OCI-LY3 (cell line): ENCODE results near the gene CDK15.
"Not testable (repeated sequence)": the region's sequence is repeated elsewhere in the genome, so short reads cannot be mapped to it uniquely, and the experiment has no call there.

ENCODE experiments used
- H2AFZ ChIP-seq: fragments of 200-600, 300-600 bp; shearing (Covaris generic); 2 replicates; pipeline ENCODE4 v1.6.0; 2014; ENCODE audit warnings: antibody characterized with exemption, low read depth, low read length
- H3K27ac ChIP-seq: fragments of 200-600, 300-600 bp; sonication (generic); 2 replicates; pipeline ENCODE4 v1.5.1; 2014; ENCODE audit warnings: mild to moderate bottlenecking, low read length, moderate library complexity, mixed read lengths
- H3K27me3 ChIP-seq: fragments of 200-600, 300-600 bp; sonication (generic); 2 replicates; pipeline ENCODE4 v1.6.1; 2014; ENCODE audit warnings: low read depth, low read length, mixed read lengths
- H3K36me3 ChIP-seq: fragments of 200-600, 300-600 bp; sonication (generic); replicated peaks from 2 replicates; pipeline ENCODE3; 2014; ENCODE audit warnings: low read depth, low read length, mixed read lengths
- H3K4me1 ChIP-seq: fragments of 300-600, 200-600 bp; sonication (generic); 2 replicates; pipeline ENCODE4 v1.6.1; 2014; ENCODE audit warnings: low read length, mixed read lengths
- H3K4me2 ChIP-seq: fragments of 200-600, 300-600 bp; sonication (generic); 2 replicates; pipeline ENCODE4 v1.6.1; 2014; ENCODE audit warnings: low read length, mixed read lengths
- H3K4me3 ChIP-seq: fragments of 300-600, 200-600 bp; sonication (generic); 2 replicates; pipeline ENCODE4 v1.5.1; 2014; ENCODE audit warnings: antibody characterized with exemption, mild to moderate bottlenecking, low read length, moderate library complexity
- H3K79me2 ChIP-seq: fragments of 300-600, 200-600 bp; shearing (Covaris generic); 2 replicates; pipeline ENCODE4 v1.6.1; 2014; ENCODE audit warnings: mild to moderate bottlenecking, low read length, mixed read lengths
- H3K9ac ChIP-seq: fragments of 300-600, 200-600 bp; shearing (Covaris generic); 2 replicates; pipeline ENCODE4 v1.6.0; 2014; ENCODE audit warnings: mild to moderate bottlenecking, low read length, moderate library complexity
- H3K9me3 ChIP-seq: fragments of 200-600, 300-600 bp; shearing (Covaris generic); 2 replicates; pipeline ENCODE4 v1.6.1; 2014; ENCODE audit warnings: low read length, mixed read lengths; ENCODE audit not compliant: insufficient read depth
- H4K20me1 ChIP-seq: fragments of 200-600, 300-600 bp; sonication (generic); 2 replicates; pipeline ENCODE4 v1.6.1; 2016; ENCODE audit warnings: low read length, mixed read lengths; ENCODE audit not compliant: insufficient read depth
- EZH2phosphoT487 ChIP-seq: fragments of 200-600 bp; shearing (Covaris generic); IDR thresholded peaks from 2 replicates; pipeline ENCODE4 v1.6.1; 2018; ENCODE audit warnings: antibody characterized with exemption, mixed run types, low read depth
- TF ChIP-seq, protein P1 (sequence below): fragments of 200-600, 300-600 bp; sonication (generic); IDR thresholded peaks from 2 replicates; pipeline ENCODE4 v1.5.1; 2014; ENCODE audit warnings: antibody characterized with exemption, low read length, low read depth

CDK15 gene

DNA sequence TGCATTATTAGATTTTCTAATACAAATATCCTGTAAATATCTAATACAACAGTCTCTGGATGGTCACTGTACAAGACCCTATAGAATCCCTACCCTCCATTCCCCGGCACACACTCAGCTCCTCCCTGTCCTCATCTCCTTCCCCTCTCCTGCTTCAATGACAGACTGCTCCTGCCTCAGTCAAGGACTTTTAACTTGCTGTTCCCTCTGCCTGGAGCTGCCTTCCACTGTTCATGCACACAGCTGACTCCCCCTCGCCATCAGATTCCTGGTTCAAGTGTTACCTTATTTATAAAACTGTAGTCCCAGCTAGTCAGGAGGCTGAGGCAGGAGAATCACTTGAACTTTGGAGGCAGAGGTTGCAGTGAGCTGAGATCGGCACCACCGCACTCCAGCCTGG is 3.3 kb downstream of the CDK15 start:
- H3K79me2 ChIP-seq = no peaks in the 10 kb centered on the region
- H3K9me3 ChIP-seq = no peaks in the 10 kb centered on the region
- peaks cover 37% of the 10 kb centered on the region for H3K27me3 ChIP-seq
- no peak overlapping the region for H3K9ac ChIP-seq
- H3K4me3 ChIP-seq = no peak overlapping the region
- H4K20me1 ChIP-seq = no peaks in the 10 kb centered on the region
- TF ChIP-seq, protein P1, sequence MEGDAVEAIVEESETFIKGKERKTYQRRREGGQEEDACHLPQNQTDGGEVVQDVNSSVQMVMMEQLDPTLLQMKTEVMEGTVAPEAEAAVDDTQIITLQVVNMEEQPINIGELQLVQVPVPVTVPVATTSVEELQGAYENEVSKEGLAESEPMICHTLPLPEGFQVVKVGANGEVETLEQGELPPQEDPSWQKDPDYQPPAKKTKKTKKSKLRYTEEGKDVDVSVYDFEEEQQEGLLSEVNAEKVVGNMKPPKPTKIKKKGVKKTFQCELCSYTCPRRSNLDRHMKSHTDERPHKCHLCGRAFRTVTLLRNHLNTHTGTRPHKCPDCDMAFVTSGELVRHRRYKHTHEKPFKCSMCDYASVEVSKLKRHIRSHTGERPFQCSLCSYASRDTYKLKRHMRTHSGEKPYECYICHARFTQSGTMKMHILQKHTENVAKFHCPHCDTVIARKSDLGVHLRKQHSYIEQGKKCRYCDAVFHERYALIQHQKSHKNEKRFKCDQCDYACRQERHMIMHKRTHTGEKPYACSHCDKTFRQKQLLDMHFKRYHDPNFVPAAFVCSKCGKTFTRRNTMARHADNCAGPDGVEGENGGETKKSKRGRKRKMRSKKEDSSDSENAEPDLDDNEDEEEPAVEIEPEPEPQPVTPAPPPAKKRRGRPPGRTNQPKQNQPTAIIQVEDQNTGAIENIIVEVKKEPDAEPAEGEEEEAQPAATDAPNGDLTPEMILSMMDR = no peak
- no peak for TF ChIP-seq EZH2phosphoT487
- no peaks in the 10 kb centered on the region for H3K4me1 ChIP-seq
- no peak overlapping the region for H2AFZ ChIP-seq
- no peak overlapping the region for H3K4me2 ChIP-seq
- no peak overlapping the region for H3K27ac ChIP-seq
- no peaks in the 10 kb centered on the region for H3K36me3 ChIP-seq

DNA sequence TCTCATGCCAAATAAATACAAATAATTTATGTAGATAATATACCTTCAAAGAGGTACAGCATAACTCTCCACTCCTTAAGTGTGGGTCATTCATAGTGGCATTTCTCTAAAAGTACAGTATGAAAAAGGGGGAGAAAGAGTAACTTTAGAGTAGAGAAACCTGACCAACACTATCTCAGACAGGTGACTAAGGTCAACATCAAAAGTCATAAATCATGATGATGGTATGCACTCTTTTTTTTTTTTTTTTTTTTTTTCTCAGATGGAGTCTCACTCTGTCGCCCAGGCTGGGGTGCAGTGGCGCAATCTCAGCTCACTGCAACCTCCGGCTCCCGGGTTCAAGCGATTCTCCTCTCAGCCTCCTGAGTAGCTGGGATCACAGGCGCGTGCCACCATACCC is 4.3 kb downstream of the CDK15 start:
- H3K9me3 ChIP-seq, H3K79me2 ChIP-seq, H3K9ac ChIP-seq, H3K4me1 ChIP-seq, H3K36me3 ChIP-seq, H3K27ac ChIP-seq, H3K4me2 ChIP-seq, H3K4me3 ChIP-seq, H2AFZ ChIP-seq, H4K20me1 ChIP-seq: not testable (repeated sequence)
- peaks cover 40% of the 10 kb centered on the region for H3K27me3 ChIP-seq

DNA sequence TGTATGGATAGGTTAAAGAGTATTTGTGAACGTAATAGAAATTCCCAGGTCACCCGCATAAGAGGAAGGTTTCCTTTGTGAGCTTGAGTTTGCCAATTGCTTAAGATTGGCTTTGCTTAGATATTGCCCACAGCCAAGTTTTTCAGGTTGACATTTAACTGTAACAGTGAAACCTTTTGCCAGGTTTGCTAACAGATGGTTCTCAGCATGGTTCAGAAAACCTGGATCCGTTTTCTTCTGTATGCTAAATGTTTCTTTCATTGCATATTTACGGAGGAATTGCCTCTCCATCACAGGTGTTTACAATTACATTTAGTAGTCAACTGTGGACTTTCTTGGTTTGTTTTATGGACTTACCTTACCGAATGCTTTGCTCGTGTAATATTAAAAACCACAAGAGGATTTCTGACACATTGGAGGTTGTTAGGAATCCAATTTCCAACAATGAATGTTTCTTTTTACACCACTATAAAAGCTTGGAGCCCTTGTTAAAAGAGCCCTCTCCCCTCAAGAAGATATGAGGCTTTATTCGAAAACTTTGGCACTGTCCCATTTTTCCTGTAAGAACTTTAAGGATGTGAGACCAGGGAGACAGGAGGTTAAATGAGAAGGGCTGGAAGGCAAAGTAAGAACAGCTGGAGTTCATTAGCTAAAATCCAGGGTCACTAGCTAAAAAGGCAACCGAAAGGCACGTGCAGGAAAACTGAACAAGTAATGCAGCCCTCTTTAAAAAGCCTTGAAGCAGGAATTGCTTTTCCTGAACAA is 7.8 kb downstream of the CDK15 start:
- no peak overlapping the region for H3K27ac ChIP-seq

DNA sequence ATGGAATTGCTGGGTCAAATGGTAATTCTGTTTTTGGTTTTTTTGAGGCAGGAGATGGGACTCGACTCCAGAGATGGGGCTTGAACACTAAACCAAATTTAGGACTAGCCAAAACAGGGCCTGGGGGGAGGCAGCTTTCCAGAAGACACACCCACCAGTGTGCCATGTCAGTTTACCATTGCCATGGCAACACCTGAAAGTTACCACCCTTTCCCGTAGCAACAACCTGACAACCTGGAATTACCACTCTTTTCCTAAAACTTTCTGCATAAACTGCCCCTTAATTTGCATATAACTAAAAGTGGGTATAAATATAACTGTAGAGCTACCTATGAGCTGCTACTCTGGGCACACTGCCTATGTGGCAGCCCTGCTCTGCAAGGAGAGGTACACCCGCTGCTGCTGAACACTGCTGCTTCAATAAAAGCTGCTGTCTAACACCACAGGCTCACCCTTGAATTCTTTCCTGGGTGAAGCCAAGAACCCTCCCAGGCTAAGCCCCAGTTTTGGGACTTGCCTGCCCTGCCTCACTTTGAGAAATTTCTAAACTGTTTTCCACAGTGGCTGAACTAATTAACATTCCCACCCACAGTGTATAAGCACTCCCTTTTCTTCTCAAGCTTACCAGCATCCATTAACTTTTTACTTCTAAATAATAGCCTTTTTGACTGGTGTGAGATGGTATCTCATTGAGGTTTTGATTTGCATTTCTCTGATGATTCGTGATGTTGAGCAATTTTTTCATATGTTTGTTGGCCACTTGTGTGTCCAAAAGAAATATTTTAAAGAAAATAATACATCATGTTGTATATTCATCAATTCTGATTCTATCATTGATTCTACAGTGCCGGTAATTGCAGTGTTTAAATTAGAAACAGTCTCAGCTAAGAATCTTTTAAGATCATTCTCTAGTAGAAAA is 10.6 kb downstream of the CDK15 start:
- Histone ChIP-seq H4K20me1 (no peaks in the 10 kb centered on the region), H3K36me3 (no peaks in the 10 kb centered on the region), H3K9me3 (no peaks in the 10 kb centered on the region), H3K4me2 (no peak overlapping the region), H3K4me1 (no peaks in the 10 kb centered on the region), H3K79me2 (no peaks in the 10 kb centered on the region), H3K9ac (no peak overlapping the region), H3K27ac (no peak overlapping the region), H3K27me3 (peaks cover 17% of the 10 kb centered on the region; the same call in 1 of the 2 replicates), H2AFZ (no peak overlapping the region), H3K4me3 (no peak overlapping the region)
- TF ChIP-seq, protein P1 = no peak
- no peak for TF ChIP-seq EZH2phosphoT487

More for the DNA sequence above, 7.8 kb downstream of the CDK15 start:
- peaks cover 17% of the 10 kb centered on the region; the same call in 1 of the 2 replicates for H3K27me3 ChIP-seq
- no peak overlapping the region for H2AFZ ChIP-seq
- no peaks in the 10 kb centered on the region for H3K4me1 ChIP-seq
- no peak overlapping the region for H3K4me3 ChIP-seq
- H3K36me3 ChIP-seq = no peaks in the 10 kb centered on the region
- no peaks in the 10 kb centered on the region for H4K20me1 ChIP-seq
- H3K9ac ChIP-seq = no peak overlapping the region
- no peak for TF ChIP-seq EZH2phosphoT487
- TF ChIP-seq, protein P1 = no peak
- no peaks in the 10 kb centered on the region for H3K79me2 ChIP-seq
- H3K4me2 ChIP-seq = no peak overlapping the region
- no peaks in the 10 kb centered on the region for H3K9me3 ChIP-seq
